H1 (cell line): Measurements from ENCODE around the gene NMT1. TPM values are rescaled to one million over a fixed set of nuclear protein-coding genes. Genes with fewer than 3 reads are reported as not detected.

Experiments used
- CTCF ChIA-PET: fragments of 300-600 bp; sonication (Branson Sonifier 250); formaldehyde crosslinking; loops from one replicate; lab custom pipeline; 2021; ENCODE audit not compliant: partially characterized antibody; lab: Charles Lee
- POLR2A ChIA-PET: fragments of 300-600 bp; sonication (Branson Sonifier 250); formaldehyde crosslinking; loops from one replicate; lab custom pipeline; 2021; ENCODE audit warnings: inconsistent platforms; ENCODE audit not compliant: partially characterized antibody; lab: Charles Lee
- DNase-seq, 2 experiments: peaks; one replicate each; pipeline versions ENCODE4 v3.0.0 to v3.0.0-alpha.2; 2010 to 2022; ENCODE audit warnings: low spot score in 2 of 2, low read depth in 1 of 2, mixed read lengths in 1 of 2
- FAIRE-seq: peaks from 2 replicates; lab custom pipeline; 2011; peaks lifted over from hg19 to GRCh38; lab: Jason Lieb, UNC
- H2AFZ ChIP-seq: 2 replicates; pipeline ENCODE4 v1.8.1; 2012; ENCODE audit warnings: low read length, inconsistent platforms
- H2AK5ac ChIP-seq: 2 replicates; pipeline ENCODE4 v1.6.1; 2013; ENCODE audit warnings: low read depth, low read length
- H2BK120ac ChIP-seq: replicated peaks from 2 replicates; pipeline ENCODE3; 2013; ENCODE audit warnings: low read depth, low read length, inconsistent platforms
- H2BK12ac ChIP-seq: 2 replicates; pipeline ENCODE4 v1.6.1; 2013; ENCODE audit warnings: low read depth, low read length
- H2BK15ac ChIP-seq: 2 replicates; pipeline ENCODE4 v1.6.1; 2013; ENCODE audit warnings: low read length
- H2BK20ac ChIP-seq: 2 replicates; pipeline ENCODE4 v1.6.1; 2013; ENCODE audit warnings: low read length
- H2BK5ac ChIP-seq: 2 replicates; pipeline ENCODE4 v1.6.1; 2013; ENCODE audit warnings: low read depth, low read length
- H3K14ac ChIP-seq: 2 replicates; pipeline ENCODE4 v1.6.1; 2013; ENCODE audit warnings: inconsistent platforms; ENCODE audit not compliant: insufficient read length
- H3K18ac ChIP-seq: 2 replicates; pipeline ENCODE4 v1.6.1; 2013; ENCODE audit warnings: low read length; ENCODE audit errors: extremely low read depth
- H3K23ac ChIP-seq: 2 replicates; pipeline ENCODE4 v1.6.1; 2013; ENCODE audit warnings: inconsistent platforms; ENCODE audit not compliant: insufficient read length
- H3K23me2 ChIP-seq: 2 replicates; pipeline ENCODE4 v1.6.1; 2013; ENCODE audit warnings: low read depth, low read length
- H3K27ac ChIP-seq: 2 replicates; pipeline ENCODE4 v1.6.1; 2011; ENCODE audit warnings: low read depth, low read length, inconsistent platforms
- H3K27me3 ChIP-seq, 4 experiments: replicated peaks in 1 of 4; 1 replicate in 1 of 4; 2 replicates in 3 of 4; pipeline versions ENCODE4 v1.6.1 to v1.8.1; 2011 to 2013; ENCODE audit warnings: low read length in 3 of 4, mild to moderate bottlenecking in 3 of 4, inconsistent platforms in 2 of 4, mixed read lengths in 2 of 4, moderate library complexity in 1 of 4; ENCODE audit not compliant: control insufficient read depth in 3 of 4, insufficient read depth in 3 of 4; ENCODE audit errors: extremely low read depth in 1 of 4
- H3K36me3 ChIP-seq, 4 experiments: 2 replicates each; pipeline versions ENCODE4 v1.6.1 to v1.8.1; 2011 to 2013; ENCODE audit warnings: mild to moderate bottlenecking in 4 of 4, low read length in 3 of 4, moderate library complexity in 2 of 4, control low read depth in 1 of 4, inconsistent platforms in 1 of 4; ENCODE audit not compliant: insufficient read depth in 4 of 4, control insufficient read depth in 2 of 4
- H3K4ac ChIP-seq: replicated peaks from 2 replicates; pipeline ENCODE3; 2013; ENCODE audit warnings: low read length, low read depth, mixed read lengths, inconsistent platforms; ENCODE audit not compliant: insufficient read length
- H3K4me1 ChIP-seq, 4 experiments: replicated peaks in 1 of 4; 1 replicate in 1 of 4; 2 replicates in 3 of 4; pipeline versions ENCODE4 v1.6.1 to v1.8.1; 2011 to 2013; ENCODE audit warnings: low read length in 3 of 4, inconsistent platforms in 2 of 4, mixed read lengths in 1 of 4; ENCODE audit not compliant: insufficient read depth in 4 of 4, control insufficient read depth in 3 of 4
- H3K4me2 ChIP-seq, 2 experiments: 2 replicates each; pipeline versions ENCODE4 v1.6.1 to v1.8.1; 2011 to 2013; ENCODE audit warnings: low read depth in 2 of 2, low read length in 2 of 2, control low read depth in 1 of 2, inconsistent platforms in 1 of 2, mild to moderate bottlenecking in 1 of 2; ENCODE audit not compliant: insufficient read depth in 1 of 2
- H3K4me3 ChIP-seq, 4 experiments: fragments of 200-600, 300-600 bp in 1 of 4; sonication (generic), shearing (Covaris generic), sonication (Bioruptor Twin) in 1 of 4; 2 replicates each; pipeline versions ENCODE4 v1.5.1 to v1.8.1; 2011 to 2016; ENCODE audit warnings: low read length in 4 of 4, low read depth in 3 of 4, control low read depth in 2 of 4, inconsistent platforms in 2 of 4, mild to moderate bottlenecking in 2 of 4, mixed read lengths in 1 of 4, moderate library complexity in 1 of 4; ENCODE audit not compliant: insufficient read depth in 2 of 4; ENCODE audit errors: extremely low read depth in 1 of 4
- H3K56ac ChIP-seq: replicated peaks from 2 replicates; pipeline ENCODE3; 2013; ENCODE audit warnings: low read depth, mild to moderate bottlenecking, mixed read lengths, low read length, inconsistent platforms; ENCODE audit not compliant: insufficient read length
- H3K79me1 ChIP-seq: 2 replicates; pipeline ENCODE4 v1.6.1; 2013; ENCODE audit warnings: low read depth, low read length, control low read depth
- H3K79me2 ChIP-seq, 2 experiments: 2 replicates each; pipeline versions ENCODE4 v1.6.1 to v1.8.1; 2012 to 2013; ENCODE audit warnings: low read length in 2 of 2, mild to moderate bottlenecking in 2 of 2, inconsistent platforms in 1 of 2; ENCODE audit not compliant: insufficient read depth in 2 of 2, control insufficient read depth in 1 of 2
- H3K9ac ChIP-seq, 4 experiments: replicated peaks in 1 of 4; 1 replicate in 1 of 4; 2 replicates in 3 of 4; pipeline versions ENCODE4 v1.6.1 to v1.8.1; 2011 to 2013; ENCODE audit warnings: low read depth in 3 of 4, low read length in 3 of 4, control low read depth in 2 of 4, mild to moderate bottlenecking in 2 of 4, moderate library complexity in 2 of 4, inconsistent platforms in 1 of 4; ENCODE audit errors: extremely low read depth in 1 of 4
- H3K9me3 ChIP-seq, 2 experiments: 2 replicates each; pipeline versions ENCODE4 v1.6.1 to v1.8.1; 2012 to 2013; ENCODE audit warnings: mild to moderate bottlenecking in 2 of 2, moderate library complexity in 2 of 2, control low read depth in 1 of 2, inconsistent platforms in 1 of 2, low read depth in 1 of 2, low read length in 1 of 2, mixed read lengths in 1 of 2; ENCODE audit not compliant: insufficient read depth in 2 of 2
- H4K20me1 ChIP-seq, 2 experiments: replicated peaks in 1 of 2; 2 replicates each; pipeline versions ENCODE3 to v1.8.1; 2011 to 2013; ENCODE audit warnings: inconsistent platforms in 2 of 2, low read length in 2 of 2, mild to moderate bottlenecking in 1 of 2; ENCODE audit not compliant: insufficient read depth in 2 of 2, control insufficient read depth in 1 of 2
- H4K5ac ChIP-seq: 2 replicates; pipeline ENCODE4 v1.6.1; 2013; ENCODE audit warnings: low read length, low read depth, mixed read lengths, inconsistent platforms; ENCODE audit not compliant: insufficient read length
- H4K8ac ChIP-seq: 2 replicates; pipeline ENCODE4 v1.8.0; 2013; ENCODE audit warnings: mild to moderate bottlenecking, moderate library complexity, low read length, inconsistent platforms; ENCODE audit not compliant: insufficient read depth; ENCODE audit errors: extremely low read depth
- H4K91ac ChIP-seq: replicated peaks from 2 replicates; pipeline ENCODE3; 2013; ENCODE audit warnings: low read length, mixed read lengths, inconsistent platforms; ENCODE audit not compliant: insufficient read length
- BACH1 ChIP-seq: IDR thresholded peaks from 2 replicates; pipeline ENCODE4 v1.6.1; 2012; ENCODE audit warnings: low read length, improper control_type of control experiment
- EP300 ChIP-seq, 2 experiments: IDR thresholded peaks; 1 replicate in 1 of 2; 2 replicates in 1 of 2; pipeline ENCODE4 v1.6.1; 2011 to 2012; ENCODE audit warnings: low read depth in 2 of 2, low read length in 2 of 2, mild to moderate bottlenecking in 2 of 2, borderline replicate concordance in 1 of 2, inconsistent platforms in 1 of 2, moderate library complexity in 1 of 2
- GABPA ChIP-seq: IDR thresholded peaks from 2 replicates; pipeline ENCODE4 v1.6.1; 2011; ENCODE audit warnings: mild to moderate bottlenecking, low read length, moderate library complexity, borderline replicate concordance; ENCODE audit not compliant: insufficient read depth
- GTF2F1 ChIP-seq: IDR thresholded peaks from 2 replicates; pipeline ENCODE4 v1.6.1; 2012; ENCODE audit warnings: low read depth, low read length, improper control_type of control experiment, borderline replicate concordance
- HDAC6 ChIP-seq: IDR thresholded peaks from one replicate; pipeline ENCODE4 v1.7.1; 2012; ENCODE audit warnings: low read depth, mild to moderate bottlenecking, inconsistent platforms, low read length, moderate library complexity
- RAD21 ChIP-seq, 2 experiments: IDR thresholded peaks in 1 of 2; conservative IDR thresholded peaks in 1 of 2; 2 replicates each; pipeline ENCODE4 v1.6.1; 2011; ENCODE audit warnings: low read depth in 2 of 2, low read length in 2 of 2, improper control_type of control experiment in 1 of 2, inconsistent platforms in 1 of 2, mild to moderate bottlenecking in 1 of 2, moderate library complexity in 1 of 2
- ZNF274 ChIP-seq: IDR thresholded peaks from 2 replicates; pipeline ENCODE4 v1.7.0; 2012; ENCODE audit warnings: low read length, borderline replicate concordance; ENCODE audit errors: extremely low read depth
- WGBS, 2 experiments: shearing (Covaris generic) in 1 of 2; methylation state at CpG; one replicate each; pipeline versions ENCODE4 v1.1.6 to v1.1.7; 2013 to 2015; ENCODE audit warnings: low lambda C conversion rate in 2 of 2, mixed read lengths in 2 of 2, inconsistent platforms in 1 of 2, low coverage in 1 of 2, missing lambda C conversion rate in 1 of 2; ENCODE audit not compliant: insufficient replicate concordance in 2 of 2, insufficient coverage in 1 of 2, insufficient read length in 1 of 2; ENCODE audit errors: extremely low coverage in 1 of 2, missing lambda C conversion rate in 1 of 2; 5-methylcytosine and 5-hydroxymethylcytosine counted together
- polyA plus RNA-seq, 7 experiments: library from polyadenylated mRNA; depleted of rRNA in 3 of 7; stranded (reverse) in 5 of 7; unstranded in 2 of 7; fragments of >200 nt in 5 of 7; fragments of 200-250 nt in 2 of 7; gene quantifications; 1 replicate in 5 of 7; 2 replicates in 1 of 7; 4 replicates in 1 of 7; pipeline versions ENCODE4 v1.2.1 to v1.2.3, GENCODE V29; 2011 to 2013; ENCODE audit warnings: missing spikeins in 2 of 7, mixed read lengths in 2 of 7
- total RNA-seq: library from RNA; stranded (reverse); fragmentation: NEBNext Ultra II Directional; extraction: Animal tissue kit (Norgen Biotek cat#: 25700); gene quantifications from 2 replicates; pipeline ENCODE4 v1.2.1, GENCODE V29; 2021

NMT1 gene
- total and polyA plus RNA-seq, 2 of the 8 experiments (the other 6 are each of a cell fraction or from before 2014, with no cell fraction given): 42.9 to 149 TPM

DNA sequence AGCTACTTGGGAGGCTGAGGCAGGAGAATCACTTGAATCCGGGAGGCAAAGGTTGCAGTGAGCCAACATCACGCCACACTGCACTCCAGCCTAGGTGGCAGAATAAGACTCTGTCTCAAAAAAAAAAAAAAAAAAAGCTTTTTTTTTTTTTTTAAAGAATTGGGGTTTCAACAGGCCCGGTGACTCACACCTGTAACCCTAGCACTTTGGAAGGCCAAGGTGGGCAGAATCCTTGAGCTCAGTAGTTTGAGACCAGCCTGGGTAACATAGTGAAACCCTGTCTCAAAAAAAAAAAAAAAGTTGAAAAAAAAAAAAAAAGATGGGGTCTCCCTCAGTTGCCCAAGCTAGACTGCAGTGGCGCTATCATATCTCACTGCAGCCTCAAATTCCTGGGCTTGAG lies 93.9 kb downstream of the NMT1 start:
- H3K79me2 ChIP-seq: peaks cover 0 to 23% of the 10 kb centered on the region in 2 experiments; a peak in 2 of 4 replicates
- TF ChIP-seq EP300 (IDR thresholded peaks at IDR 0.05; ENCODE audit: borderline replicate concordance in 1 of 2, low read depth in 2 of 2, low read length in 2 of 2): no peak
- TF ChIP-seq BACH1: no peak
- no peak for TF ChIP-seq RAD21 (IDR thresholded peaks at IDR 0.05 in 1 of 2, conservative IDR thresholded peaks at IDR 0.05 in 1 of 2; ENCODE audit: low read depth in 2 of 2, low read length in 2 of 2)
- TF ChIP-seq GABPA: no peak
- no peak for TF ChIP-seq GTF2F1
- TF ChIP-seq ZNF274: no peak
- no peak for TF ChIP-seq HDAC6
- no peak overlapping the region for H3K4me2 ChIP-seq
- no peaks in the 10 kb centered on the region for H3K36me3 ChIP-seq
- H3K79me1 ChIP-seq: no peaks in the 10 kb centered on the region; the same call in 1 of the 2 replicates
- no peaks in the 10 kb centered on the region for H3K23me2 ChIP-seq
- H3K56ac ChIP-seq: no peak overlapping the region
- H4K91ac ChIP-seq: no peak overlapping the region
- ChIA-PET POLR2A (interaction anchor here (0.9 to 26.8 kb wide), 7 partner anchors 2 to 184 kb away, joined by 3 to 1076 read pairs (median 4); partner anchors contain the start of genes HEXIM1, HEXIM2 and NMT1), CTCF (interaction anchor here (0.6 to 11.5 kb wide), 13 partner anchors 9 to 718 kb away, joined by 3 to 90 read pairs (median 3); partner anchors contain the start of gene ACBD4)
- no peaks in the 10 kb centered on the region for H3K27me3 ChIP-seq
- H2BK12ac ChIP-seq: no peak overlapping the region
- peaks cover 5% of the 10 kb centered on the region in 2 experiments for H4K20me1 ChIP-seq
- no peak overlapping the region for H3K23ac ChIP-seq
- H2AK5ac ChIP-seq: no peak overlapping the region
- H3K27ac ChIP-seq: no peak overlapping the region
- H3K18ac ChIP-seq: no peak overlapping the region
- H3K14ac ChIP-seq: no peak overlapping the region
- no peak overlapping the region for H2BK20ac ChIP-seq
- no peak overlapping the region for H3K9ac ChIP-seq
- H3K4ac ChIP-seq: no peak overlapping the region
- H4K8ac ChIP-seq: no peak overlapping the region
- no peak overlapping the region for H4K5ac ChIP-seq
- H3K9me3 ChIP-seq: no peaks in the 10 kb centered on the region
- H3K4me1 ChIP-seq: peaks cover 0 to 2% (median 0%) of the 10 kb centered on the region in 4 experiments; a peak in 2 of 7 replicates
- no peak overlapping the region for H2BK120ac ChIP-seq
- 92% methylated on average over 4 of the region's 4 CpGs; no CpG with 5 or more reads in 1 of the 2 experiments for WGBS, 2 experiments
- DNase-seq: no peak
- H3K4me3 ChIP-seq: no peak overlapping the region
- H2BK15ac ChIP-seq: no peak overlapping the region
- H2BK5ac ChIP-seq: no peak overlapping the region
- no peak overlapping the region for H2AFZ ChIP-seq
- FAIRE-seq: no peak
